Measurements from ENCODE around the gene SPRY2.

DNA sequence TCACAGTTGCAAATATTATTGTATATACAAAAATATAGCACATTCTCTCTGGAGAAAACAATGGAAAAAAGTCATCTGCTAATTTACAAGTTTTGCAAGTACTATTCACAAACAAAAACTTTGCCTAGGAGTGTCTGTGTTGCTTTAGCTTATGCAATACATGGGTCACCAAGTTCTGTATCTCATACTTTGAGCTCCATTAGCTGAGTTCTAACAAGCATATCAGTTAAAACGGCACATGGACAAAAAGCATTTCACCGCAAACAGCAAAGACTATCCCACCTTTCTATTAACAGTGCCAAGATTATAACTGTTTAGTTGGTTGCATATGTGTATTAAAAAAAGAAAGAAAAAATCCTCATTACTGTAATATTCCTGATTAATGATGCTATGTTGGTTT is 4.6 kb downstream of the SPRY2 start:
- TF ChIP-seq POLR2A (IDR thresholded peaks at IDR 0.05): no peak
- TF ChIP-seq, protein P1, sequence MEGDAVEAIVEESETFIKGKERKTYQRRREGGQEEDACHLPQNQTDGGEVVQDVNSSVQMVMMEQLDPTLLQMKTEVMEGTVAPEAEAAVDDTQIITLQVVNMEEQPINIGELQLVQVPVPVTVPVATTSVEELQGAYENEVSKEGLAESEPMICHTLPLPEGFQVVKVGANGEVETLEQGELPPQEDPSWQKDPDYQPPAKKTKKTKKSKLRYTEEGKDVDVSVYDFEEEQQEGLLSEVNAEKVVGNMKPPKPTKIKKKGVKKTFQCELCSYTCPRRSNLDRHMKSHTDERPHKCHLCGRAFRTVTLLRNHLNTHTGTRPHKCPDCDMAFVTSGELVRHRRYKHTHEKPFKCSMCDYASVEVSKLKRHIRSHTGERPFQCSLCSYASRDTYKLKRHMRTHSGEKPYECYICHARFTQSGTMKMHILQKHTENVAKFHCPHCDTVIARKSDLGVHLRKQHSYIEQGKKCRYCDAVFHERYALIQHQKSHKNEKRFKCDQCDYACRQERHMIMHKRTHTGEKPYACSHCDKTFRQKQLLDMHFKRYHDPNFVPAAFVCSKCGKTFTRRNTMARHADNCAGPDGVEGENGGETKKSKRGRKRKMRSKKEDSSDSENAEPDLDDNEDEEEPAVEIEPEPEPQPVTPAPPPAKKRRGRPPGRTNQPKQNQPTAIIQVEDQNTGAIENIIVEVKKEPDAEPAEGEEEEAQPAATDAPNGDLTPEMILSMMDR (IDR thresholded peaks at IDR 0.05): no peak
